HT-29 (cell line): ENCODE data around the gene NUAK2. TPM values are rescaled to one million over a fixed set of nuclear protein-coding genes. Genes with fewer than 3 reads are reported as not detected.
A peak's percentile ranks its signal among the peaks of the same experiment; 100 is the strongest.
"Not testable (repeated sequence)": the region's sequence is repeated elsewhere in the genome, so short reads cannot be mapped to it uniquely, and the experiment has no call there.

Experiments
- DNase-seq: peaks from one replicate; pipeline ENCODE4 v3.0.0-alpha.2; 2015; ENCODE audit warnings: low spot score
- total RNA-seq: library from RNA; depleted of rRNA; stranded (reverse); fragments of >200 nt; shearing (Covaris generic); gene quantifications from 2 replicates; pipeline ENCODE4 v1.2.3, GENCODE V29; 2014

Gene NUAK2
- total RNA-seq, 1 experiment from 2014 or later = 3.9 TPM

DNA sequence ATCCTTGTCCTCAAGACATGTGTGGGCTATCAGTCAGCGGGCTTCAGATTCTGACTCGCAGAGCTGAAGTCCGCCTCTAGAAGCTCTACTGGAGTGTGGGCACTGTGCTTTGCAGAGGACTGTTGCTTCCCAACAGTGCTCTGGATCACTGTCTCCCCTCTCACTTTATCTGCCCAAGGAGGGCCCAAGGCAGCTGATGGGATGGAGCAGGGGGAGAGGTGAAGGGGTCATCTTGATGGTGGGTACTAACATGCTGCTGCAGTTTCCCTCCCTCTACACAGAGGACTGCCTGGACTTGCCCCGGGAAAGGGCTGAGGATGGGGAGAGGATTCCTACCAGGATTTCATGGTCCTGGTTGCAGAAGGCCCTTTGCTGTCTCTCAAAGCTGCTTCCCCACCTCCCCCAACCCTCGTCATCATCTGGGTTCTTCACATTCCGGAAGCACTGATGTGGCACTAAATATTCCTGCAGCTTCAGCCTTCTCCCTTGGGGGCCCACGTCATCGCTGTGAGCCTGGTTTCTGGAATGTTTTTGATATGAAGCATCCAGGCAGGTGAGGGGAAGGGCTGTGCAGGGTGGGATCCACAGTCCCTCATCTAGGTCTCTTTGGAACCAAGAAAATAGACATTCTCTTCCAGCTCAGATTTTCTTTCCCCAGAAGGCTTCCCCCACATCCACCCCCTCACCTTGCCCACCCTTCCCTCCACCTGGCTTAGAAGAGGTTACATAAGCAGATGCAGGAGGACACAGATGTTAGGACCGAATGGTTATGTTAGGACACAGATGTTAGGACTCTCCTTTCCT is 23.2 kb downstream of the NUAK2 start:
- DNase-seq = no peak

GRCh38 chr1:205297546-205298177 is 23.9 kb downstream of the NUAK2 start:
- not testable (repeated sequence) for DNase-seq

- DNase-seq = no peak
These were observed 25.4 kb downstream of the NUAK2 start for GRCh38 chr1:205296154-205296553.

GRCh38 chr1:205294934-205295333 is 26.6 kb downstream of the NUAK2 start:
- no peak for DNase-seq

GRCh38 chr1:205294175-205294917 is 27.2 kb downstream of the NUAK2 start:
- DNase-seq = no peak

DNA sequence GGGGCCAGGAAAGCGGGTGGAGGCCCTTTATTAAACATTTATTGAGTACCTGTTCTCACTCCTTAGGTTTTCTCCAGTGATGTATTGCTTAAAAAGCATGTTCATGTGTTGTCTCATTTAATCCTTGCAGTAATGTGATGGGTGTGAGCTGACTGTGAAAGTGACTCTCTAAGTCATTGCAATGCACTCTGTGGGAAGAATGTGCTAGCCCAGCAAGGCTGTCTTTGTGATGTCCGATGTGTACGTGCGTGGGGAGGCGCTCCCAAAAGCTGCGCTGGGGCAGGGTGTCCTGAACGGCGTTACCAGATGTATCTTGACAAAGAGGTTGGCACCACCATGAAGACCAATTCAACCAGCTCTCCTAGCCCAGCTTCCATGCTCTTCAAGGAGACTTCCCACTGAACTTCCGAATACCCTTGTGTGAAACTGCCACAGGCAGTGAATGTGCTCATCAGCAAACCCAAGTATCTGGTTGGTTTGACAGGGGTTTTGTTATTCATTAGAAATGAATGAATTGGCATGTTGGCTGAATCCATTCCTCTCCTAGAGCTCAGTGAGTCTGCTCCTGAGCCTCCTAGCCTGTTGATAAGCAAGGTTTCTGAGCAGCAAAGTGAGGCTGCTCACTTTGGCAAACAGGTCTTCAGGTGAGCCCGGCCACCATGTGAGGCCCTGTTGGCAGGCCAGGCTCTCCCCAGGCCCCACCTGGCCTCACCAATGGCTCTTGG is 28.0 kb downstream of the NUAK2 start:
- DNase-seq = no peak

- DNase-seq = no peak
These were observed 29.9 kb downstream of the NUAK2 start for GRCh38 chr1:205291596-205291995.

DNA sequence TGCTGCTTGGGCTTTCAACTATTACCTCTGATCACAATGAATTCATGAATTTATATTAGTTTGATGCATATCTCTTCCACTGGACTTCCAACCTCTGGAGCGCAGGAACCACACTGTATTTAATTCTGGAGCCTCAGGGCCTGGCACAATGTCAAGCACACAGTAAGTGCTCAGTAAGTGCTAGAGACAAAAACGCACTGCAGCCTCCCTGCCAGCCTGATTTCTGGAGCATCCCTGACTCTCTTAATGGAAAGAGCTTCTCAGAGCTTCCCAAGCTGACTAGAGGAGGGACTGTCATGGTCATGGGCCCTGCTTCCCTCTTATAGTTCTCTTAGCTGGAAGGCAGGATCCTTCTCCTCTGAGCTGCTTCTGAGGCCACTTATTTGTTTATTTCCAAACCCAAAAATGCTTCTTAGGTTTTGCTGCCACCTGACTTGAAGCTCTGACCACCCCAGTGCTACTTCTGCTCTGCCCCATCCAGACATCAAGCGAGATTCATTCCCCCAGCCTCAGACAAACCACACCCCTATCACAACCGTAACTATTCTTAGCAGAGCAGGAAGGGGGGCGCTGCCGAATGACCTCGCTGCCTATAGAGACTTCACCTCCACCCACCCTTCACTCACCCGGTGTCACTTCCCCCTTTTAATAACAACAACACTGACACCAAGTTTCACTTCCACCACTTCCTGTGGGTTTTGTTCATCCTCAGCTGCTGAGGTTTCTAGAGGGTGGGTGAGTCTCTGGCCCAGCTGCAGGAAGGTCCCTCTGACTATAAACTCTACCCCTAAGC is 33.6 kb downstream of the NUAK2 start:
- no peak for DNase-seq

DNA sequence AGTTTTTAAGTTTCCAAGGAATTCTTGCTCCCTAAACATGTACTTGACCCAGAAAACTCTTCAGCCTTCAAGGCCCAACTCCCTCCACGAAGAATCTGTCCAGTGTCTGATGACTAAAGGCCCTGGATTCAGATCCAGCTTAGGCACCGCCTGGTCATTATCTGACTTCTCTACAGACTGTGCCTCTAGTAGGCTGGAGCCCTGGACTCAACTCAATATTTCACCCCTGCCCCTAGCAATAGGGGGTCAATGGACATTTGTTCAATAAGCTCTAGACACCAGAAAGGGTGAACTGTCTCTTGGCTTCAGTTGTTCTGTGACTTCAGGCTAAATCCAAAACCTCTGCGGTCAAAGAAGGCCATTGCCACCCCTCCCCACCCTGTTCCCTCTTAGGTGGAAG is 34.5 kb downstream of the NUAK2 start:
- DNase-seq = no peak

DNA sequence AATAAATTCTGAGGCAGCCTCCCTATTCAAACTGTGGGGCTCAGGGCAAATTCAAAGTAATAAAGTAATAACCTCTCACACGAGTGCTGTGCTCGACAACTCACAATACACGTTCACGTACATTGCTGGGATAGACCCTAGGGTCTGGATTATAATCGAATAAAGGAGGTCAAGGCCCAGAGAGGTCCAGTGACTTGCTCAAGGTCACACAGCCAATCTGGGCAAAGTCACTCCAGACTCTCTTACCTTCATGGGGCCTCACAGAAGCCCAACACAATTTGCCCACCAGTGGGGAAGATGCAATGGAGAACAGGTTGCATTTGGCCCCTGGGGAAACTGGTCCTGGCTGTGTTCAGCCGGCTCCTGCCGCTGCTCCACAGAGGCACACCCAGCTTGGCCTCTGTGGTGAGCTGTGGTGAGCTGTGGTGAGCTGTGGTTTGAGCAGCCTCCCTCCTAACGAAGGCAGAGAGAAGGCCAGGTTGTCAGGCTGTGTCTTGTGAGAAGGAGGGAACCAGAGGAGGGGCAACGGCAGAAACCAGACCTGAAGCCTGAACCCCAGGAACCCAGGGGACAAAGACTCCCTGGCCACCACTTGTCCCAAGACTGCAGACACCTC is 35.1 kb downstream of the NUAK2 start:
- DNase-seq = no peak

DNA sequence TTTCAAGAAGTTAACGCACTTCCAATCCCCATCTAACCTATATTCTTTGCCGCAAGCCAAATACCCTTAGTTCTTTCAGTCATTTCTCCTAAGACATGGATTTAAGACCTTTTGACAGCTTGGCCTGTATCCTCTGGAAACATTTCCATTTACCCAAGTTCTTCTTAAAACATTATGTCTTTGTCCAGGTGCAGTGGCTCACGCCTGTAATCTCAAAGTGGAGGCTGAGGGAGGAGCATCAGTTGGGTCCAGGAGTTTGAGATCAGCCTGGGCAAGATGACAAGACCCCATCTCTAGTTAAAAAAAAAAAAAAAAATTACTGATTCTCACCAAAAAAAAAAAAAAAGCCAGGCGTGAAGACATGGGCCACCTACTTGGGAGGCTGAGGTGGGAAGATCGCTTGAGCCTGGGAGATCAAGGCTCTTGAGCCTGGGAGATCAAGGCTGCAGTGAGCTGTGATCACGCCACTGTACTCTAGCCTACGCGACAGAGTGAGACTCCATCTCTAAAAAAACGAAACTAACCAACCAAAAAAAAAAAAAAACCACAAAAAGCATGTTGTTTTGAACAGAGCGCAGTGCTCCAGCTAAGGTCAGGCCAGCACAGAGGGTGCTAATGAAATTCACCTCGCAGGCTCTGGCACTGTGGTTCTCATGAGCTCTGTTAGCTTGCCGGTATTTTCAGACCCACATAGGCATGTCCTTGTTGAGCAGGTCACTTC is 36.0 kb downstream of the NUAK2 start:
- no peak for DNase-seq

DNA sequence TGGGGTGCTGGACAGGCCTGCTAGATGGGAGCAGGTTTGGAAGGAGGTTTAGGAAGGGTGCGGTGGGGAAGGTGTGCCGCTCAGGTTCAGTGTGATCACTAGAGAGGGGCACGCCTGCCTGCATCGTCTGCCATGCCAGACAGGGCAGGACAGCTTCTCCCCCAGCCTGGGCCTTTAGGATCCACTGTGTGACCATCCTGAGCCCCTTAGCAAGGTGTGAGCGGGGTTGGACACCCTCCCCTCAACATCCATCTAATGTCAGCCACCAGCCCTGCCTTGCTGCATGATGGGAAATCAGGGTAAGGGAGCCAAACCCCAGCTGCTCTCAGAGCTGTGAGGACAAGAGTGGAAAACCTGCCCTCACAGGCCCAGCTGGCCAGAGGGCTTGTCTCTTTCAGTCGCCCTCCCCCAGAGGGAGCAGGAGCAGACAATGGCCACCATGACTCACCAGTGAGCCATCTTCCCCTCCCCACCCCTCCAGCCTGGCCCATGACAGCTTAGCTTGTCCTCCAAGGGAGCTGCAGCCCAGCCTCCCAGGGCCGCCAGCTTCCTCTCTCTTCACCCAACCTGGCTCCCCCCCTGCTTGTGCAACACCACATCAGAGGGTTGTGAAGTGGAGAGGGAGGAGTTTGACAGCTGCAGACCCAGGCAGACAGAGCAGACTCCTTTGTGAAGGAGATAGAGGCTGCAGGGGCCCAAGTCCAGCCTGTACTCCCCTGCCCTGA is 37.0 kb downstream of the NUAK2 start:
- peak; percentile 77 for DNase-seq

DNA sequence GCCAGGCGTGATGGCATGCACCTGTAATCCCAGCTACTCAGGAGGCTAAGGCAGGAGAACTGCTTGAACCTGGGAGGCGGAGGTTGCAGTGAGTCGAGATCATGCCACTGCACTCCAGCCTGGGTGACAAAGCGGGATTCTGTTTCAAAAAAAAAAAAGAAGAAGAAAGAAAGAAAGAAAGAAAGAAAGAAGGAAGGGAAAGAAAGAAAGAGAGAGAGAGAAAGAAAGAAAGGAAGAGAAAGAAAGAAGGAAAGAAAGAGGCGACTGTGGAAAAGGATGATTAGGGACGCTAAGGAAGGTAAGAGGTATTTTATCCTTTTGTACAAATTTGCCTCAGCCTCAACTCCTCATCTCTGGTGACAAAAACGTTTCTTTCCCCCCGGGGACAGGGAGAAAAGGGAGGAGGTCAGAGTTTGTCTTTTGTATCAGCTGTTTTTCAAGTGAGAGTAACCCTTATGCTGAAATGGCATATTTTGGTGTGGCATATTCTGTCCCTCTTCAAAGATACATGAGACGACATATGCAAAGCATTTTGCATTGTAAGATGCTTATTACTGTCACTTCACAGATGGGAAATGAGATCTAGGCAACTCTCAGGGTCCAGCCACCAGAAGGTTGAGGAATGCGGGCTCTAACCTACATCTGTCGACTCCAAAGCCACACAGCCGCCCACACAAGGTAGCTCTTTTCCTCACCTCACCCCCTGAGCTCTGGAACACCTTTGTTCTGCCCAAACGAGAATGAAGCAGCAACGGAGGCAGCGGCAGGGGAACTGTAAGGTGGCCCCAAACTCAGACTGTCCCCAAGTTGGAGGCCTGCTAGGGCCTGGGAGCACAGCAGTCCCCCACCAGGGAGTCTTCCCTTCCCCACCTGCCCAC is 38.0 kb downstream of the NUAK2 start:
- DNase-seq = no peak

DNA sequence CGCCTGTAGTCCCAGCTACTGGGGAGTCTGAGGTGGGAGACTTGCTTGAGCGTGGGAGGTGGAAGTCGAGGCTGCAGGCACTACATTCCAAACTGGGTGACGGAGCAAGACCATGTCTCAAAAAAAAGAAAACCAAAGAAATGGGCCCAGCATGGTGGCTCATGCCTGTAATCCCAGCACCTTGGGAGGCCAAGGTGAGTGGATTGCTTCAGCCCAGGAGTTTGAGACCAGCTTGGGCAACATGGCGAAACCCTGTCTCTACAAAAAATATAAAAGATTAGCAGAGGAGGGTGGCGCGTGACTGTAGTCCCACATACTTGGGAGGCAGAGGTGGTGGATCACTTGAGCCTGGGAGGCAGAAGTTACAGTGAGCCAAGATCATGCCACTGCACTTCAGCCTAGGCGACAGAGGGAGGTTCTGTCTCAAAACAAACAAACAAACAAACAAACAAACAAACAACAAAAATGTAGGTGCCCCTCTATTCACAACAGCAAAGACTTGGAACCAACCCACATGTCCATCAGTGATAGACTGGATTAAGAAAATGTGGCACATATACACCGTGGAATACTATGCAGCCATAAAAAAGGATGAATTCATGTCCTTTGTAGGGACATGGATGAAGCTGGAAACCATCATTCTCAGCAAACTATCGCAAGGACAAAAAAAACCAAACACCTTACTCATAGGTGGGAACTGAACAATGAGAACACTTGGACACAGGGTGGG is 40.7 kb downstream of the NUAK2 start:
- DNase-seq = not testable (repeated sequence)

DNA sequence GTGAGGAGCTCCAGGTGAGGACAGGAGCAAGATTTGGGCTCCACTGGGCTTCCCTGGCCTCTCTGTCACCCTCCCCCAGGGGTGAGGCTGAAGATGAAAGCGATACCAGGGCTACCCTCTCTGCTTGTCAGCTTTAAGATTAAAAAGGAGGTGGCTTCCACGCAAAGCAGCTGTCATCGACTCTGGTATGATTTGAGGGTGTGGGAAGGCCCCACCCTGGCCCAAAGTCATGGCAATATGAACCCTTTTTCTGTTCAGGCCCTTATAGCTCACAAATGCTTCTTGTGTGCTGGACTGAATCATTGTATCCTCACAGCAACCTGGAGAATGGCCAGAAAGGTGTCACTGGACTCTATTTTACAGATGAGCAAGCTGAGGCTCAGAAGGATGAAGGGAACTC is 41.6 kb downstream of the NUAK2 start:
- no peak for DNase-seq

DNA sequence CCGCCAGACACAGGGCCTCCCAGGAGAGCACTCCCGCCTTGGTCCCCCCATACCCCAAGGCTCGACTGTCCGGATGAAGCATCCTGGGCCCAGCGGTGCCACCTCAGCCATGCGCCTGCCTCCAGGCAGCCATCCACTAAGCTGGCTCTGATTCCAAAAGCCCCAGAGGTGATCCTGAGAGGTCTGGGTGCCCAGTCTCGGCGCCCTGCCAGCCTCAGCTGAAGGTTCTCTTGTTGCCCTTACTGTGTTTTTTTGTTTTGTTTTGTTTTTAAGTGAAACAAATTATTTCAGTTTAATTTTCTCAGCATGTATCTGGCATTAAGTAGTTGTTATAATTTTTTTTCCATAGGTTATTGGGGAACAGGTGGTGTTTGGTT is 44.9 kb downstream of the NUAK2 start:
- DNase-seq = no peak

GRCh38 chr1:205275916-205276688 is 45.4 kb downstream of the NUAK2 start:
- no peak for DNase-seq
